T-helper 1 cell (primary cell): ENCODE measurements around the gene SERPINE1.
A peak's percentile ranks its signal among the peaks of the same experiment; 100 is the strongest.
"Not testable (repeated sequence)": the region's sequence is repeated elsewhere in the genome, so short reads cannot be mapped to it uniquely, and the experiment has no call there.

Experiments used
- DNase-seq, 5 donors: peaks; one replicate each; pipeline ENCODE4 v3.0.0-alpha.2; 2012 to 2020
- total RNA-seq, 4 donors: gene quantifications; one replicate each; lab custom pipeline; 2026; lab: John Stamatoyannopoulos, UW

SERPINE1 gene
- 0.31 to 1.3 (median 0.71) reads per million in 4 donors for total RNA-seq

DNA sequence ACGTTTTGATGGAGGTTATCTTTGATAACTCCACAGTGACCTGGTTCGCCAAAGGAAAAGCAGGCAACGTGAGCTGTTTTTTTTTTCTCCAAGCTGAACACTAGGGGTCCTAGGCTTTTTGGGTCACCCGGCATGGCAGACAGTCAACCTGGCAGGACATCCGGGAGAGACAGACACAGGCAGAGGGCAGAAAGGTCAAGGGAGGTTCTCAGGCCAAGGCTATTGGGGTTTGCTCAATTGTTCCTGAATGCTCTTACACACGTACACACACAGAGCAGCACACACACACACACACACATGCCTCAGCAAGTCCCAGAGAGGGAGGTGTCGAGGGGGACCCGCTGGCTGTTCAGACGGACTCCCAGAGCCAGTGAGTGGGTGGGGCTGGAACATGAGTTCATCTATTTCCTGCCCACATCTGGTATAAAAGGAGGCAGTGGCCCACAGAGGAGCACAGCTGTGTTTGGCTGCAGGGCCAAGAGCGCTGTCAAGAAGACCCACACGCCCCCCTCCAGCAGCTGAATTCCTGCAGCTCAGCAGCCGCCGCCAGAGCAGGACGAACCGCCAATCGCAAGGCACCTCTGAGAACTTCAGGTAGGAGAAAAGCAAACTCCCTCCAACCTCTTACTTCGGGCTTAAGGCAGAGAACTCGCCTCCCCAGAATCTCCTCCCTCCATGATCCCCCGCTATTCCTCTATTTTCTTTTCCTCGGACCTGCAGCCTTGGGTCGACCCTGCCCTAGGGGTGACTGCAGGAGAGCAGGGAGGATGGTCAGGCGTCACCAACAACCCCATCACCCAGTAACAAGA is at the start of gene SERPINE1:
TSS of gene SERPINE1 (plus strand) at position 454 of the 809 bp plus-strand sequence. CDS start 1,290 bp downstream, outside the sequence.
- DNase-seq: peak in 4 of 5 donors; percentile 12 to 65 (median 20)

DNA sequence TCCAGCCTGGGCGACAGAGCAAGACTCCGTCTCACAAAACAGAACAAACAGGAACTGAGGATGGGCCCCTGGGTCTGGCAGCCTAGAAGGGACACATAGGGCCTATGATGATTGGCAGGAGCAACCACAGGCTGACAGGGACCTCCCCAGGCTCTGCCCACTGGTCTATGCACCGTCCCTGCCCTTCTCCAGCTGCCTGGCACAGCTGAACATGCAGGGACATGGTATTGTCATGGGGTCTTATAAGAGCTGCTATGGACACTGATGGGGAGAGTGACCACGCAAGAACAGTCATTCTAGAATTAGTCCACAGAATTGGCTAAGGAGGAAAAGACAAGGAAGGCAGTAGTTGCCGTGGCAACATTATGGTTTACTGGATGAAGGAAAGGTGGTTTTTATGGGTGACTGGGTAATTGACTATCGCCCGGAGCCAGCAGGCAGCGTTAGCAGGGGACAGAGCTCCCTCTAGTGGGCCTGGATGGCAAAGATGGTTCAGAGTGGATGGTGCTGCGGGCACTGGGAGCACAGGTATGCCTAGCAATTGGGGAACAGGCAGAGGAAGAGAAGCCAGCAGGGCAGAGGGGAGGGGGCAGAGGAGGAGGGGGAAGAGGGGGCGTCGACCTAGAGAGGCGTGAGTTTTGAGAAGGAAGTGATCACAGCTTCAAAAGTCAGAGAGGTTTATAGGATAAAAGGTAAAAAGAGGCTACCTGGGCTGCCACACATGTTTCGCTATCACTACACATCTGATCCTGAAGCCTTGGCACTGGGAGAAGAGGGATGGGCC is 49.4 kb upstream of the SERPINE1 start:
- DNase-seq: peak; percentile 59 to 78 (median 68)

DNA sequence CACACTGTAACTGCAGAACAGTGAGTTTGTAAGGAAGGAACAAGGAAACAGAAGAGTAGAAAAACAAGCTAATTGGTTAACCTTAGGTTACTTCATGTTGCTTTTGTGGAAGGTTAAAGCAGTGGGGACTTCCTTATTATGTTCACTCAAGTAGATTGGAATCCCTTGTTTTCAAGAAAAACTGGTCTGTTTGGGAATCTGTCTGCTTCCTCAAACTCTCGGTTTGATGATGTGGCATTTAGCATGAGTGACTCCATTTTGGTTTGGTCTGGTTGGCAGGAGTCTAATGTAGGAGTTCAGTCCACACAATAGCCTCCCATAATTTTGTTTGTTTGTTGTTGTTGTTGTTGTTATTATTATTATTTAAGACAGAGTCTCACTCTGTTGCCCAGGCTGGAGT is 45.5 kb upstream of the SERPINE1 start:
- no peak for DNase-seq

DNA sequence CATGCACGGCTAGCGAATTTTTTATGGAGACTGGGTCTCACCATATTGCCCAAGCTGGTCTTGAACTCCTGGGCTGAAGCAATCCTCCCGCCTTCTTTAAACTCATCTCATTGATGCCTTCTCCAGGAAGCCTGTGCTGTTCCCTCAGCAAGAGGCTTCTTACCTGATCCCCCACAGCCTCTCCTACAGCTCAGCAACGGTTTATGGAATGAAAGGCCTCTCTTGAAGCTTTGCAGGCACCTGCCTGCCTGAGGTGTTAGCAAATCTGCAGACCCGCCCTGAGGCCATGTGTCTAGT is 42.1 kb upstream of the SERPINE1 start:
- DNase-seq: no peak

DNA sequence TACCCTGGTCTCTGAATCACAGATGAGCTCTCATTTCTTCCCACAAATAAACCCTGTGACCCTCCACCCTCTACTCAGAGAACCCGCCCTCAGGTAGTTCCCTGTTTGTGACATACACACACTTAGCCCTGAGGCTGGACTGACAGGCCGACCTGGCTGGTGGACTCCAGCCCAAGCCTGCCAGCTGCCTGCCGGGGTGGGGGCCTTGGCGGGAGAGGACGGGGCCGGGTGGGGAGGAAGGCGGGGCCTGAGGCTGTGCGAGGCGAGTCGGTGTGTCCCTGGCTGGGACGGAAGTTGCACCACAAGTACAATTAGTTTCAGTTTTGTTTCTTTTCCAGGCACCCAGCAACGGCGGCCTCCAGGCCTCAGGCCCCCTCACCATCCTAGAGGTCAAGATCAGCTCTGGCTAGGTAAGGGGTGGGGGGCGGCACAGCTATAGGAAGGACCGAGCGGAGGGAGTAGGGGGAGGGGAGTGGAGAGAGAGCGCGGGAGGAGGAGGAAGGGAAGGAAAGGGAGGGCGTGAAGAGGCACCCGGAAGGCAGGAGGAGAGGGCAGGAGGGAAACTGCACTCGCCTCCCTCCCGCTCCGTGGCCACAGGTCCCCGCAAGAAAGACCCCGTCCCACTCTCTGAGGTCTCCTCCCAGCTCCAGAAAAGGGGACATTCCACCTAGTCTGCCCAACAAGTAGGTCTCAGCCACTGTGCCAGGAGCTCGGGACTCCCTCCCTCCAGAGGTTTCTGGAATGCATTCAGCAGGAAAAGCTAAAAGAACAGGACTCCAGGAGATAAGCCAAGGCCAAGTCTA is 41.5 kb upstream of the SERPINE1 start, which contains the start of gene TRIM56:
TSS of gene TRIM56 (plus strand) at position 320 of the 803 bp plus-strand sequence. CDS start 1,832 bp downstream, outside the sequence.
- peak; percentile 56 to 87 (median 68) for DNase-seq

DNA sequence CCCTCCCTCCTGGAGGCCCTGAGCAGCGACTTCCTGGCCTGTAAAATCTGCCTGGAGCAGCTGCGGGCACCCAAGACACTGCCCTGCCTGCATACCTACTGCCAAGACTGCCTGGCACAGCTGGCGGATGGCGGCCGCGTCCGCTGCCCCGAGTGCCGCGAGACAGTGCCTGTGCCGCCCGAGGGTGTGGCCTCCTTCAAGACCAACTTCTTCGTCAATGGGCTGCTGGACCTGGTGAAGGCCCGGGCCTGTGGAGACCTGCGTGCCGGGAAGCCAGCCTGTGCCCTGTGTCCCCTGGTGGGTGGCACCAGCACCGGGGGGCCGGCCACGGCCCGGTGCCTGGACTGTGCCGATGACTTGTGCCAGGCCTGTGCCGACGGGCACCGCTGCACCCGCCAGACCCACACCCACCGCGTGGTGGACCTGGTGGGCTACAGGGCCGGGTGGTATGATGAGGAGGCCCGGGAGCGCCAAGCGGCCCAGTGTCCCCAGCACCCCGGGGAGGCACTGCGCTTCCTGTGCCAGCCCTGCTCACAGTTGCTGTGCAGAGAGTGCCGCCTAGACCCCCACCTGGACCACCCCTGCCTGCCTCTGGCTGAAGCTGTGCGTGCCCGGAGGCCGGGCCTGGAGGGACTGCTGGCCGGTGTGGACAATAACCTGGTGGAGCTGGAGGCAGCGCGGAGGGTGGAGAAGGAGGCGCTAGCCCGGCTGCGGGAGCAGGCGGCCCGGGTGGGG is 39.4 kb upstream of the SERPINE1 start:
- DNase-seq: no peak

DNA sequence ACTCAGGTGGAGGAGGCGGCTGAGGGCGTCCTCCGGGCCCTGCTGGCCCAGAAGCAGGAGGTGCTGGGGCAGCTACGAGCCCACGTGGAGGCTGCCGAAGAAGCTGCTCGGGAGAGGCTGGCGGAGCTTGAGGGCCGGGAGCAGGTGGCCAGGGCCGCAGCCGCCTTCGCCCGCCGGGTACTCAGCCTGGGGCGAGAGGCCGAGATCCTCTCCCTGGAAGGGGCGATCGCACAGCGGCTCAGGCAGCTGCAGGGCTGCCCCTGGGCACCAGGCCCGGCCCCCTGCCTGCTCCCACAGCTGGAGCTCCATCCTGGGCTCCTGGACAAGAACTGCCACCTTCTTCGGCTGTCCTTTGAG is 38.9 kb upstream of the SERPINE1 start:
- no peak for DNase-seq

DNA sequence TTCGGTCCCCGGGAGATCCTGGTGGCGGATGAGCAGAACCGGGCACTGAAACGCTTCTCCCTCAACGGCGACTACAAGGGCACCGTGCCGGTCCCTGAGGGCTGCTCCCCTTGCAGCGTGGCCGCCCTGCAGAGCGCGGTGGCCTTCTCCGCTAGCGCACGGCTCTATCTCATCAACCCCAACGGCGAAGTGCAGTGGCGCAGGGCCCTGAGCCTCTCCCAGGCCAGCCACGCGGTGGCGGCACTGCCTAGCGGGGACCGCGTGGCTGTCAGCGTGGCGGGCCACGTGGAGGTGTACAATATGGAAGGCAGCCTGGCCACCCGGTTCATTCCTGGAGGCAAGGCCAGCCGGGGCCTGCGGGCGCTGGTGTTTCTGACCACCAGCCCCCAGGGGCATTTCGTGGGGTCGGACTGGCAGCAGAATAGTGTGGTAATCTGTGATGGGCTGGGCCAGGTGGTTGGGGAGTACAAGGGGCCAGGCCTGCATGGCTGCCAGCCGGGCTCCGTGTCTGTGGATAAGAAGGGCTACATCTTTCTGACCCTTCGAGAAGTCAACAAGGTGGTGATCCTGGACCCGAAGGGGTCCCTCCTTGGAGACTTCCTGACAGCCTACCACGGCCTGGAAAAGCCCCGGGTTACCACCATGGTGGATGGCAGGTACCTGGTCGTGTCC is 37.9 kb upstream of the SERPINE1 start:
- no peak for DNase-seq

DNA sequence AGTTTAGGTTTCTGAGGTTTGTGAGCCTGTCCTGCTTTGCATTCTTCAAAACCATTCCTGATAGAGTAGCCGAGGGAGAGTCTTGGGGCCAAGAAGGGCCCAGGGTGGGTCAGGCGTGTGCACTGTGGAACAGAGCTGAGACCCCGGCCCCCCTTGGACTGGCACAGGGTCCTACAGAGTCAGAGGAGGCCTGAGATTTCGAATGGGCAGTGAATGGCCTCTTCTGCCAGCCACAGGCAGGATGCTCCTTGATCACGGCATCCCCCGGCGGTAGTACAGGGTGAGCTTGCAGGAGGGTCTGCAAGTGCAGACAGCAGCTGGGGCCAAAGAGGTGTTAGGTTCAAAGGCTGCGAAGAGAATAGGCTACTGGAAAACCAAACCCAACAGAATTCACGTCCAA is 37.0 kb upstream of the SERPINE1 start:
- no peak for DNase-seq

DNA sequence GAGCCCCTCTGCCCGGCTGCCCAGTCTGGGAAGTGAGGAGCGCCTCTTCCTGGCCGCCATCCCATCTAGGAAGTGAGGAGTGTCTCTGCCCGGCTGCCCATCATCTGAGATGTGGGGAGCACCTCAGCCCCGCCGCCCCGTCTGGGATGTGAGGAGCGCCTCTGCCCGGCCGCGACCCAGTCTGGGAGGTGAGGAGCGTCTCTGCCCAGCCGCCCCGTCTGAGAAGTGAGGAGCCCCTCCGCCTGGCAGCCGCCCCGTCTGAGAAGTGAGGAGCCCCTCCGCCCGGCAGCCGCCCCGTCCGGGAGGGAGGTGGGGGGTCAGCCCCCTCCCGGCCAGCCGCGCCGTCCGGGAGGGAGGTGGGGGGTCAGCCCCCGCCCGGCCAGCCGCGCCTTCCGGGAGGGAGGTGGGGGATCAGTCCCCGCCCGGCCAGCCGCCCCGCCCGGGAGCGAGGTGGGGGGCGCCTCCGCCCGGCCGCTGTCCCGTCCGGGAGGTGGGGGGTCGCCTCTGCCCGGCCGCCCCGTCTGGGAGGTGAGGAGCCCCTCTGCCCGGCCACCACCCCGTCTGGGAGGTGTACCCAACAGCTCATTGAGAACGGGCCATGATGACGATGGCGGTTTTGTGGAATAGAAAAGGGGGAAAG is 34.5 kb upstream of the SERPINE1 start:
- DNase-seq: not testable (repeated sequence)

DNA sequence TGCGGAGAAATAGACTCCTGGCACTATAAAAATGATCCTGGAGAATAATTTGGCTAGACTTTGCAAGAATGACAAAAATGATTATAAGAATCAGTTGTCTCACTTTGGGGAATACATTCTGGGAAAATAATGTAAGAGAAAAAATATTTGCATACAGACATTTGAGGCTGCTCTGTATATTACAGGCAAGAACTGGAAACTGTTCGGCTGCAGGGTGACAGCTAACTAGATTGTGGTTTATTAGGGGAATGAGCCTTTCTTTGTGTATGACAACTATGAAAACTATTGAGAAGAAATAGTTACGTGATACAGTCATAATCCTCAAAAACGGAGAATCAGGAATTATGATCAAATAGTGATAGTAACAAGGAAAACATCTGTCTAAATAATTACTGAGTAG is 33.0 kb upstream of the SERPINE1 start:
- no peak for DNase-seq

DNA sequence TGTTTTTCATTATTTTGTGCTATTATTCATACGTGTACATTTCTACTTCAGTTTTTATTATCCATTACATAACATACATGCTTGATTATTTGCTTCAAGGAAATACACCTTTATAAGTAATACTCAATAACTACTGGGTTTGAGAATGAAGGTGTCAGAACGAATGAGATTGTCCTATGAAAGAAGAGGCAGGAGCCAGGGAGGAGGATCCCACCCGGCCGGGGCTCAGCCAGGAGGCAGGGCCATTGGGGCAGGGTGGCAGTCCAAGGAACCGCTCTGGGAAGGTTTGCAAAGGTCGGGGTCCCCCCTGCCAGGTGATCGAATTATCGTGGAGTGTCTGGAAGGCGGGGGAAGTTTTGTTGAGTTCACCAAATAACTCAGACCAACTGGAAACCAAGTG is 32.5 kb upstream of the SERPINE1 start:
- DNase-seq: no peak

DNA sequence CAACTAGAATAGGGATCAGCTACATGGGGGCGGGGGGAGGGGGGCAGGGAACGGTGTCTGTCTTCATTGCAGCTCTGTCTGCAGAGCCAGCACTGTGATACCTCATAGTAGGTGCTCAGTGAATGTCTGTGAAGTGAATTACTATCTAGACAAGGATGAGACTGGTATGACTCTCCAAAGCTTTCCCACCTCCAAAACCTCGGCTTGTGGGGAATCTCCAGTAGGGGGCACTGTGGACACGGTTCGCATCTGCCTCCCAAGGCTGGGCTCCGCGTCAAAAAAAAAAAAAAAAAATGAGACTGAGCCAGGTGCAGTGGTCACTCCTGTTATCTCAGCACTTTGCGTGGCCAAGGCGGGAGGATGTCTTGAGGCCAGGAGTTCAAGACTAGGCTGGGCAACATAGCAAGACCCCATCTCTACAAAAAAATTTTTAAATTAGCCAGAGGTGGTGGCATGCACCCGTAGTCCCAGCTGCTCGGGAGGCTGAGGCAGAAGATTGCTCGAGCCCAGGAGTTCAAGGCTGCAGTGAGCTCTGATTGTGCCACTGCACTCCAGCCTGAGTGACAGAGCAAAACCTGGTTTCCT is 32.0 kb upstream of the SERPINE1 start:
- no peak for DNase-seq

DNA sequence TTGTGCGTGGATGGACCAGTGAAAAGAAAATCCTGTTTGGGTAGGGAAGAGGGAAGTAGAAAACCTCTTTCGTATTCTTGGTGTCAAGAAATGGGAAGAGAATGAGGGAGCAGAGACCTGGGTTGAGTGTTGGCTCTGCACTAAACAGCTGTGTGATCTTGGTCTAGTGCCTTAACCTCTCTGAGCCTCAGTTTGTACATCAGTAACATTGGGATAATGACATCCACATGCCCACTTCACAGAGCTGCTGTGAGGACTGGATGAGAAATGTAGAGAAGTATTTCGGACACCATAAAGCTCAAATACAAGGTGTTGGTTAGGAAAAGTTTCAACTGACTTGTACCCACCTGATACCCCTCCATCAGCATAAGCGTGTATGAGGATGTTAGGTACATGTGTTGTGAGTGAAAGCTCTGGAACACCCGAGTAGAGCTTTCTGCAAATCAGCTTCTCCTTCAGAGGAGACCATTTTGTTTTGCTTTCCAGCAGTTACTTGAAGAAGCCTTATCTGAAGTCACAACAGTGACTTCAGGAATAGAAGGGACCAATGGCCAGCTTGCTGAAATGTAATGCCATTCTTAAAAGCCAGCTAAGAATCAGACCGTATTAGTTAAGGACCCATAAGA is 30.5 kb upstream of the SERPINE1 start:
- no peak for DNase-seq

DNA sequence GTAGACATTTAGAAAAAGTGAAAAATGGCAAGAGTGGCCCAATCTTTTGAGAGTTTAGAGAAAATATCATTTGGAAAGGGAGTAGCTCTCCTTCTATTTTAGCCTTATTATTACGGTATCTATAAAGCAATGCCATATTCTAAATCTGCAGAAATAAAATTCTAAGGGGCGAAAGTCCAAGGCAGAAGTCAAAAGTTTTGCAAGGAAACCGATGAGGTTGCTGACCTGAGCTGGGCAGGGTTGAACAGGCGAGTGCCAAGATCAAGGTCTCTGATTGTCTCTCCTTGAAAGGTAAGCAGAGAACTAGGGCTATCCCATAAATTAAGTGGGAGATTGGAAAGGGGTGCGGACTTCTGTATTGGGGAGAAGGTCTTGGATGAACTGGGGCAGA is 30.0 kb upstream of the SERPINE1 start:
- no peak for DNase-seq

DNA sequence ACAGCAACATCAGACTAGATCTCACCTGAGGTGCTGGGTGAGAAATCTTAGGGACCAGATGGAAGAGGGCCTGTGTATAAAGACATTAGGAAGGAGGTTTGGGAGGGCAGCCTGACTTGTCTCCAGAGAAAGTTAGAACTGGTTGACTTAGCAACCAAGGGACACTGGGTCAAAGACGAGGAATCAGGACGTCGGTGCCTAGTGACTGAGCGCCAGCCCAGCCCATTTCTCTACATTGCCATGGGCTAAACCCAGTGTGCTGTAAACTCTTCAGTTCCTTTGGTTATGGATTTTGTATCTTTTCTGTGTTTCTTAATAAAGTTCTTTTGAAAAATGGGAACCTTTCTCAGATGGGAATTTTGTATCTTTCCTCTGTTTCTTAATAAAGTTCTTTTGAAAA is 29.3 kb upstream of the SERPINE1 start:
- no peak for DNase-seq

DNA sequence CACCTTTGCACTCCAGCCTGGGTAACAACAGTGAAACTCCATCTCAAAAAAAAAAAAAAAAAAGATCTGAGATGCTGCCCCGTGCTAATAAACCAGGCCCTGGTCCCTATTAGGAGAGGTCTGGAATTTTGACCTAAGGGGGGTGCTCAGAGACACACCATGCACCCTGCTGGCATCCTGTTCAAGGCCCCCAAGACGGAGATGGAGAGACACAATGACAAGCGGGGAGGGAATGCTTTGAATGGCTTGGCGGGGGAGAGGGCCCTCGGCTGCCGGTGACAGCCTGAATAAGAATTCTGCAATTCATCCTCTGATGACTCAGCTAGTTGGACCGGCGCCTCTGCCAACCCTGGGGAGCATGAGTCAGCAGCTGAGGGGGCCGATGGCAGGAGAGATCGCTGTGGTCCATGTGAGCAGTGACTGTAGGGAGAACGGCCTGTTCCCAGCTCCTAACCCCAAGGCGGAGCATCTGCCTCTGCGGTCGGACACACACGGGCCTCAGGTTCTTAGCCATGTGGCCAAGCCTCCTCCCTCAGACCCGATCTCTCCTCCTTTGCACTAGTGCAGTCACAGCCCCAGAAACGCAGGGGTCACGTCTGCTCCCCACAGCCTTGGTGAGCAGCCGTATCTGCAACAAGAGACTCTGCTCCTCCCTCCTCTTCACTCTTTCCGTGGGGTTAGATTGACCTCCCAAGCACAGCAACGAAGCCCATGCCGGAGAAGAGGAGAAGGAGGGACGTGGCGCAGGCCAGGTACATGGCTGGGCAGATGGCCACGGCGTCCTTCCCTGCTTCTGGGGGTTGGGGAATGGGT is 26.7 kb upstream of the SERPINE1 start:
- DNase-seq: peak in 1 of 5 donors; percentile 55

DNA sequence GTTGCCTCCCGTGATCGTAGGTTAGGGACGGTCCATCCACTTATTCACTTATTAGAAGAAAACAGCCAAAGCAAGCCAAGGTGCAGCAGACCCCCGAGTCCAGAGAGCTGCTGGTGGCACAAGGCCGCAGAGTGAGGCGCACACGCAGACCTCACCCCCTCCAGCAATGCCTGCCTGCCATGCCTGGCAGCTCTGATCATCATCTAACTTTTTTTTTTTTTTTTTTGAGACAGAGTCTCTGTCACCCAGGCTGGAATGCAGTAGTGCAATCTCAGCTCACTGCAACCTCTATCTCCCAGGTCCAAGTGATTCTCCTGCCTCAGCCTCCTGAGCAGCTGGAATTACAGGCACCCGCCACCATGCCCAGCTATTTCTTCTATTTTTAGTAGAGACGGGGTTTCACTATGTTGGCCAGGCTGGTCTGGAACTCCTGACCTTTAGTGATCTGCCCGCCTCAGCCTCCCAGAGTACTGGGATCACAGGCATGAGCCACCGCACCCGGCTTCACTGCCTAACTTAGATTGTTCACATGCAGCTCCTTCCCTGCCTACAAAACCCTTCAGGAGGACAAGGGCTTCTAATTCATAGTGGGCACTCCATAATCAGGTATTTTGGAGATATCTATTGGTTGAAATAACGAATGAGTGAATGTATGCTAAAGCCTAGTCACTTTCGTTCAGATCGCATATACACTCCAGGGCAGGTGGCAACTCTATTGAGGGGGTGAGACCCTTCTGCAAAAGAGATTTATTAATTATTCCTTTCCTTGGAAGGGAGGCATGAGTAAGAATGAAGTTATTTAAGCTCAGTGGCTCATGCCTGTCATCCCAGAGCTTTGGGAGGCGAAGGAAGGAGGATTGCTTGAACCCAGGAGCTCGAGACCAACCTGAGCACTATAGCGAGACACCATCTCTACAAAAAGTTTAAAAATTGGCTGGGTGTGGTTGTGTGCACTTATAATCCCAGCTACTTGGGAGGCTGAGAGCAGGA is 25.8 kb upstream of the SERPINE1 start:
- DNase-seq: no peak
